ENCODE data around the gene RPS18.

DNA sequence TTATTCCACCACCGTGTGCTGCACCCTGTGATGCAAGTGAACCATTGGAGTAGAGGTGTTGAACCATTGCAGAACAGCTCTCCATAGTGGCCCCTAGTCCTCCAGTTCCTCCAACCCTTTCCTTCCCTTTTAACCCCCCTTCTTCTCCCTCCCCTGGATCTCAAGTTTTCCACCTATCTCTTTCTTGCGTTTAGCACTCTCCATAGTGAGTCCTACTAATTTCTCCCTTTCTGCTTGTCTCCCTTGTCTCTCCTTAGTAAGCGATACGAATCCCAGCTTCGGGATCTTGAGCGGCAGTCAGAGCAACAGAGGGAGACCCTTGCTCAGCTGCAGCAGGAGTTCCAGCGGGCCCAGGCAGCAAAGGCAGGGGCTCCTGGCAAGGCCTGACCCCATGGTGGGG is 18.6 kb downstream of the RPS18 start:
- TF ChIP-seq POLR2AphosphoS5 (IDR thresholded peaks at IDR 0.05; ENCODE audit: low read depth, low read length) (no peak), POLR2A (IDR thresholded peaks at IDR 0.05; ENCODE audit: low read depth, low read length) (no peak), TAF1 (IDR thresholded peaks at IDR 0.05; ENCODE audit: low read depth, low read length) (no peak)

All from GM12891 (cell line).